Fibroblast of peridontal ligament (primary cell): ENCODE measurements around the gene RAB20.
"Not testable (repeated sequence)": the region's sequence is repeated elsewhere in the genome, so short reads cannot be mapped to it uniquely, and the experiment has no call there.

Experiments
- DNase-seq: peaks from one replicate; pipeline ENCODE4 v3.0.0-alpha.2; 2010; ENCODE audit errors: extremely low read depth

RAB20 gene

DNA sequence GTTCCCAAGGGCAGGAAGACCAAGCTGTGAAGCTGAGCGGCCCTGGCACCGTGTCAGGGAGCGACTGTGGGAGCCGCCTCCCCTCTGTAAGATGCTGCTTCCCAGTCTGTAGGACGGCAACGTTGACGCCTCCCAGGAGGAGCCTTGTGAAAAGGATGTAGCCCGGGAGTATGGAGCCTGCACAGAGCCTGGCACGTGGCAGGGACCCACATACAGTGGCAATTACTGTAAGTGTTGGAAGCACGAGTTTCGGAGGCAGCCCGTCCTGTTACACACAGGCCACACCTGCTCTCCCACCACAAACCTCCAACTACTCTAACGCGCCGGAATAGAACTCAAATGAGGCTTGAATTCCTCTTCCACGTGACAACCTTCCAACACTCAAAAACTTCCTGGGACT lies 6.6 kb downstream of the RAB20 start:
- no peak for DNase-seq

DNA sequence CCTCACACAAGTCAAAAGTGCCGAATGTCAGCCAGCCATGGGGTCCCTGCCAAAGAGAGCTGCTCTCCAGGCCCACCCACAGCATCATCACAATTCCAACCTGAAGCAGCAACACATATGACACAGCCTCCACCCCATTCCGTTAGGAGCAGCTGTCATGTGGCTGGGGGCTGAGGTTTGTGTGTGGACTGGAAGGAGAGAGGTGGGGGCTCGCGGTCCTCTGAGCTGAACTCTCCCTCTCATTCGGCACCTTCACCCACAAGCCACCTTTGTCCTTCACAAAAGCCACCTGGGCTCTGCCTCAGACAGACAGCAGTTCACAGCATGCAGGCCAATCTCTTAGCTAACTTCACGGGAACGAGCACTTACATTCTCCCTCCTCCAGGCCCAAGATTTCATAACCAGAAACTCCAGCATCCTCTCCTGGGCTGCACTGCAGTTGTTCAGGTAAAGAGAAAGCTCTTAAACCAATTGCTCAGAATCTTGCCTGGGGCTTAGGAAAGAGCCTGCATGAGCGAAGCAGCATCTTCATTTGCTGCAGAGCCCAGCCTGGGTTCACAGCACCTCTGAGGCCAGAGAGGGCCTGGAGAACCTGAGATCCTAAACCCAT lies 7.2 kb downstream of the RAB20 start:
- no peak for DNase-seq

DNA sequence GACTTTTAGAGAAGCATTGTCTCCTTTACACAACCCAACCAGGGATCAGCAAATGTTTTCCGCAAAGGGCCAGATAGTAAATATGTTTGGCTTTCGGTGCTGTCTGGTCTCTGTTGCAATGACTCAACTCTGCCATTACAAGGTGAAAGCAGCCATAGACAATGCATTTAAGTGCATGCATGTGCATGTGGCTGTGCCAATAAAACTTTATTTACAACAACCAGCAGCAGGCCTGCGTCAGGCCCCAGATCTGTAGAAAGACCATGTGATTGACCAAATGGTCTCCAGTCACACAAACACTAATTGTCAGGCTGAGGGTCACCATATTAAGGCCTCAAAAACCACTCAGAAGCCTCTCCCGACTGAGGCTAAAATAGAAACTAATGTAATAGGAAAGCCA lies 8.1 kb downstream of the RAB20 start:
- no peak for DNase-seq

DNA sequence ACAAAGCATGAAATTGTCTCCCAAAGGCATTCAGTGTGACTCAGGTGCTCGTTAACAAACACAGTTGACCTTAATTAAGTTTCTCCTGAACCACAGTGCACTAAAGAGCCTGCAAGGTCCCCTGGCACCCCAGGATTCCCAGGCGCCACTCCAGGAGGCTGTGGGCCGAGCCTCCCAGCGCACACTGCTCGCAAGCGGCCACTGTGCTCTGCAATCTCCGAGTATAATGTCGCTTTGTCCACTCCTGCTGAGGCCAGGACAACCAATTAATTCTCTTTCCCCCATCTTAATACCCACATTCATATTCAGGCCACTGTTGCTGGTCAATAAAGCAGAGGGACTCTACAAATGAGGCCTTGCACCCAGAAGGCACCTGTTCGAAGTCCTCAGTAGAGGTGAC lies 8.8 kb downstream of the RAB20 start:
- no peak for DNase-seq

DNA sequence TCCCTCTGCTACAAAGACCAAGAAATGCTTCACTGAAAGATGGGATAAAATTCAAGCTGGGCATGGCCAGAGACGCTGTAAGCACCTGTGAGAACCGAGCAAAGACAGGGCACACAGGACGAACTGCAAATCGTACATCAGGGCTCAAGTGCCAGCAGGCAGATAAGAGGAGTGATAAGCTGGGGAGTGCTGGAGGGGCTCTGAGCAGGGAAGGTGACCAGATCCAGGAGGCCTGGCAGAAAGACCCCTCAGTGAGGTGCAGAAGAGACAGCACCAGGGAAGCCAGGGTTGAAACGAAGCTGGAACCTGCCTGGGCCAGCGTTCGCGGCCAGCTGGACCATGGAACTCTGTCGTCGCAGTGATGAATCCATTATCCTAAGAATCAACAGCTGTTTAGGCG lies 10.2 kb downstream of the RAB20 start:
- no peak for DNase-seq

DNA sequence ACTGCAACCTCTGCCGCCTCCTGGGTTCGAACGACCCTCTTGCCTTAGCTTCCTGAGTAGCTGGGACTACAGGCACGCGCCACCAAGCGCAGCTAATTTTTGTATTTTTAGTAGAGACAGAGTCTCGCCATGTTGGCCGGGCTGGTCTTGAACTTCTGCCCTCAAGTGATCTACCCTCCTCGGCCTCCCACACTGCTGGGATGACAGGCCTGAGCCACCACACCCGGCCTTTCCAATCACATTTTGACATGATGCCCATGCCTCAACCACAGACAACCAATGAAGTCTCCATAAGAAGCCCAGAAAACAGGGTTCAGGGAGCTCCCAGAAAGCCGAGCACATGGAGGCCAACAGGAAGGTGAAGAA lies 11.7 kb downstream of the RAB20 start:
- no peak for DNase-seq

DNA sequence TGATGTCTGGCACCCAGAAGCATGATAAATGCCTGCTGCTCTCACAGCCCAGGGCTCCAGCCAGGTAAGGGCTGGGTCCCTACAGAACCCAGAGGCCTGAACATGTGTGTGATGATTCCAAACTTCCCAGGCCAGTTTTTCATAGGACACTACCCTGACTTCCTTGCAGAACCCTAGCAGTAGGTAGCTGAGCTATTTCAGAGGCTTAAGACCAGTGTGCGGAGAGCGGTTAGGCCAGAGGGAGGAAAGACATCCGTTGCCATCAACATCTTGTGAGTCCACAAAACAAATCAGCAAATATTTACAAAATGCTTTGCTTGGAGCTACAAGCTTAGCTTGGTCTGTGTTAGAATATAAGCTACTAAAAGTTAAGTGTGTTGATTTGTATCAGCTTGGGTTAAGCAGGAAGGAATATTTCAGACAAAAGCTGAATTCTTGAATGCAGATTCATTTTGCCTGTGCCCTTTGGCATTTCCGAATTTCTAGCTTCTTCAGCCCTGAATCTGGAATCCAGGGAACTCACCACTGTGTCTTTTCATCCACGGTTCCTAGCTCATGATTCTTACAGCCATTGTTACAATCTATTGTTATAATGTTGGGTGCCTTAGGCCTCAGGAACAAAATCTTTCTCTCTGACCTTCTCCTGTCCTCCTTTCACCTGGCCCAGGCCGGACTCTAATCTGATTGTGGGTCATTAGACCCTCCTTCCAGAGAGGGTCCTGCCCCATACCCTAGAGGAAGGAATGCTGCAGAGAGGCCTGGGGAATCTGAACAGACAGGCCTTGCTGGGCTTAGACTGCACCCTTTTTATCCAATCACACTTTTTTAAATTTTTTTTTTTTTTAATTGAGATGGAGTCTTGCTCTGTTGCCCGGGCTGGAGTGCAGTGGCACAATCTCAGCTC lies 12.4 kb downstream of the RAB20 start:
- no peak for DNase-seq

DNA sequence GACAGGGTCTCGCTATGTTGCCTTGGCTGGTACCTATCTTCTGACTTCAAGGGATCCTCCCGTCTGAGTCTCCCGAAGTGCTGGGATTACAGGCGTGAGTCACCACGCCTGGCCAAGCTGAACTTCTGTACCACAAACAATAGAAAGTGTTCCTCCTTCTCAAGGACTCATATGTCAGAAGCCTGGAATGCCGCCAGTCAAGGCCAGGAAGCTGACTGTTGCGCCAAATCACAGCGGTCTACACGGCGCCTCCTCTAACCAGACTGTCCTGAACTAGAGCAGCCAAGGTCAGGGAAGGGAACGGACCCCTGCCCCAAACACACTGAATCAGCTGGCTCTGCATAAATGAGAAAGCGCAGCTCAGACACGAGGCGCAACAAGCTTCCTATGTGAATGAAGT lies 14.6 kb downstream of the RAB20 start:
- DNase-seq = peak; percentile 65

DNA sequence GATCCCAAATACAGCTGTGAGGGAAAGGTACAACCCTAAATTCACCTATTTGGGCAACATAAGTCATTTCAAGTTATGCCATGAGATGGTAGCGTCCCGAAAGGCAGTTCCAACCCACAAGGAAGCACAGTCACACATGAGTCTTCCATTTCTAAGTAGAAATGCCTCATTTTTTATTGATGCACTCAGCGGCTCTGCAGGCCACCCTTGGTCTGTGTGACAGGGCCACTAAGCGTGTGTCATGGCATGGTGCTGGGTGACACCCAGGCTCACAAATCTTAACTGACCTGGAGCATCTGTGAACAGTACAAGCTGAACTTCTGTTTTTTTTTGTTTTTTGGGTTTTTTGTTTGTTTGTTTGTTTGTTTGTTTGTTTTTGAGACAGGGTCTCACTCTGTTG lies 15.1 kb downstream of the RAB20 start:
- DNase-seq = no peak

DNA sequence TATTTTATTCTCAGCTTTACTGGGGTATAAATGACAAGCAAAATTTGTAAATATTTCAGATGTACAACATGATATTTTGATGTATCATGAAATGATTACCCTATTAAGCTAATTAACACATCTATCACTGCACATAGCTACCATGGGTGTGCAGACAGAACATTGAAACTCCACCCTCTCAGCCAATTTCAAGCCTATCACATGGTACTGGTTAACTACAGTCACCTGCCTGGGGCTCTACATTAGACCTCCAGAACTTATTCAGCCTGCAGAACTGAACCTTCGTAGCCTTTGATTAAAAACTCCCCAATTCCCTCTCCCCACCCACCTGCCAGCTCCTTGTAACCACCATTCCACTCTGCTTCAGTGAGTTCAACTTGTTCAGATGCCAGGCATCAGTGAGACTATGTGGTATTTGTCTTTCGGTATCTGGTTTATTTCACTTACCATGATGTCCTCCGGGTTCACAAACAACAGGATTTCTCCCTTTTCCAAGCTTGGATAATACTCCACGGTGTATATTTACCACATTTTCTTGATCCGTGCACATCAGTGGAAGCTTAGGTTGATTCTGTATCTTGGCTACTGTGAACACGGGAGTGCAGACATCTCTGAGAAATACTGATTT lies 19.2 kb downstream of the RAB20 start:
- DNase-seq = no peak

DNA sequence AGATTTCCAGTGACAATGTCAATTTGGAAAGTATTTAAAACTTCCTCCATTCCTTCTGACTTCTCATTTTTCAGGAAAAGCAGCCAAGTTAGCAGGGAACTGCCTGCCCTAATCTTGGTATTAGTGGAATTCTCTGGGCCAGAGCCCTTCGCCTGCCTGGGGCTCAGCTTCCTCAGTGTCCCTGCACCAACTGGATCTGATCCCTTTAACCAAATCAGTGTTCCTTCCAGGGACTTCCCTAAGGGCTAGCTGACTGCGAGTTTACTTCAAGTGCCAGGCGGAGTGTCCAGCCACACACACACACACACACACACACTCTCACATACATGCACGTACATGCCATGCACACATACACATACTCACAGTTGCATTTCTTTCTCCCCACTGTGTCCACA lies 20.0 kb downstream of the RAB20 start:
- peak; percentile 51 for DNase-seq

DNA sequence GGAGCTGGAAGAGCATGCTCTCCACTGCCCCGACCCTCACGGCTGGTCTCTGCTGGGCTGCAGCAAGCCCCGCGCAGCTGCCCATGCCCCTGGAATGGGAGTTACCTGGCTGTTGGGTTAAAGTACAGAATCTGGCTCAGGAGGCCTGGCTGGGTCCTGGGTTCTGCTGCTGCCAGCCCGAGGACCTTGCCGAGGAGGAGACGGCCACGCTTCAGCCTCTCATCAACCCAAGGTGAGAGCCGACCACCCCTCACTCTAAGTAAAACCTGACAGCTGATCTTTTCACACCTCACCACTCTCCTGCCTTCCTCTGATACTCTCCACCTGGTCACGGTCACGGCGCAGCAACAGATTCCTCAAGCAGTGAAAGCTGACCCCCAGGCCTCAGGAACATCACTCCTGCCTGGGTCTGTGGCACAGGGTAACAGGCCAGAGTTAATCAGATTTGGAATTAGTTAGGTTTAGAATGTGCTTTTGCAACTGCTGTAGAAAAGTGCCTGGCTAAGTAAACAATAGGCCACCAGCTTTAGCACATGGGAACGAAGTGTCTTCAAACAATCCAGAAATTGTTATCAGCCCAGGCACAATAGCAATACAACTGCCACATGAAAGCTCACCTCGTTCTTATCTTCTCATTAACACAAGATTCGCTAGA lies 20.5 kb downstream of the RAB20 start:
- DNase-seq = no peak

DNA sequence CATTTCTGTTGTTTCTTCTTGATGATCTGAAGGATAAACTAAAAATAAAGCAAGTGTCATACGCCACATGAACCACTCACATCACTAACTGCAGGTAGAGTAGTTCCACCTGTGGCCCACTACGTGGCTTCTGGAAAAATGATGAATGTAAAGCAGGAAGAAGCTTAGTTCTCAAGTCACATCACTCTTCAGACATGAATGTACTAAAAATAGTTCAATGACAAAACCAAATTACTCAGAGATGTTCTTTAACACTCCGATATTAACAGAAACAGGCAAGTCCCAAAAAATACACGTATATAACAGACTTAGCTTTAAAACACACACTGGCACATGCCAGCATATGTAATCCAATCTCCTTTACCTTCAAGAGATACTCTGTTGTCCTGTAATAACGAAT lies 21.6 kb downstream of the RAB20 start:
- no peak for DNase-seq

DNA sequence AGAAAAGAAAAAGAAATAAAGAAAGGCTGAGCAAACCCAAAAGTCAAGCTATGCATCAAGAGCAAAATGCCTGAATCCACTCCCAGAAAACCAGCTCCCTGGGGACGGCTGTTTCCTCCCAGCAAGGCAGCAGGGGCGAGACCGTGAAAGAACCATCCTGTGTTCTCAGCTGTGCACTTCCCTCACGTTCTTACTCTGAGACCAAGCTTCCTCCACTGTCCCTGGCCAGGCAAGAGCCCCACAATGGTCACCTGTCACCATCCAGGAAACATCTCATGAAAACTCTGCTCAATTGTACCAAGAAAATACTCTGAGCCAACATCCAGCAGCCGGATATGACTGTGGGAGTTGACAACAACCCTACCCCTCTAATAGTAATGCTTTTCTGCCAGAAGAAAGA lies 22.9 kb downstream of the RAB20 start:
- peak; percentile 58 for DNase-seq

DNA sequence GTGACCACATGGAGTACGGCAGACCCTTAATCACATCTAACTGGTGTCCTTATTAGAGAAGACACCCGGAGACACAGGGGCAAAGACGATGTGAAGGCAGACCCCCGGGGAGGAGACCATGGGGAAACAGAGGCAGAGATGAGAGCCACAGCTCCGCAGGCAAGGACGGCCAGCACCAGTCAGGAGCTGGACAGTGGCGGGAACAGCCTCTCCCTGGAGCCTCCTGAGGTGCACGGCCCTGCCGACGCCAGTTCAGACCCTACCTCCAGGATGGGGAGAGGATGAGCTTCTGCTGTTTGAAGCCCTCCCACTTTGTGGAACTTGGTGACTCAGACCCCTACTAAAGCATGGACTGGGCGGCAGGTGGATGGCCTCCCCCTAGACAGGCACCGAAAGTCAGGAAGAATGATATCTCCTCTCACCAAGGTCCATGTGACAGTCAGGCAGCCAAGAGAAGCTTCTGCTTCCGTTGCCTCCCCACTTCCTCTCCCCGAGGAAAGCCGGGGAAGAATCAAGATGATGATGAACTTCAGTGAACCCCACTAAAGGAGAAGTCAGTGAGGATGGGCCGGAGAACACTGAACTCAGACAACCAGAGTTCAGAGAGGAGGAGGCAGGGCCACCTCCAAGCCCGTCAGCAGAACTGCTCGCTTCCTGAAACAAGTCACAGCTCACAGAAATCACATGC lies 25.4 kb downstream of the RAB20 start:
- DNase-seq = no peak

DNA sequence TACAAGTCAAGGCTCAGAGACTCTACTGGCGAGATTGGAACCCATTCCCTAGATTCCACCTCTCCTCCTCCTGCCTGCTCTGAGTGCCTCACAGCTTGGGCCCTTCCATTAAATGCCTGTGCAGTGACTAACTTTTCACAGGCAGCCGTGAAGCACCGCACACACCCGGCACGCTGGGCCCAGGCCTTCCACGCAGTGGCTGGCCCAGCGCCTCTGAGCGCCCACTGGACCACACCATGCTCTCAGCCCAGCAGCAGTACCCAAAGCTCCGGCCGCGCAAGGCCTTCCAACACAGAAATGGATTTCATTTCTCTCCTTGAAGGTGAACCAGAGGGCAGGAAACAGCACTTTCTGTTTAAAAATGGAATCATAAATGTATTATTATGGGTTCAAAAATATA lies 26.0 kb downstream of the RAB20 start:
- no peak for DNase-seq

DNA sequence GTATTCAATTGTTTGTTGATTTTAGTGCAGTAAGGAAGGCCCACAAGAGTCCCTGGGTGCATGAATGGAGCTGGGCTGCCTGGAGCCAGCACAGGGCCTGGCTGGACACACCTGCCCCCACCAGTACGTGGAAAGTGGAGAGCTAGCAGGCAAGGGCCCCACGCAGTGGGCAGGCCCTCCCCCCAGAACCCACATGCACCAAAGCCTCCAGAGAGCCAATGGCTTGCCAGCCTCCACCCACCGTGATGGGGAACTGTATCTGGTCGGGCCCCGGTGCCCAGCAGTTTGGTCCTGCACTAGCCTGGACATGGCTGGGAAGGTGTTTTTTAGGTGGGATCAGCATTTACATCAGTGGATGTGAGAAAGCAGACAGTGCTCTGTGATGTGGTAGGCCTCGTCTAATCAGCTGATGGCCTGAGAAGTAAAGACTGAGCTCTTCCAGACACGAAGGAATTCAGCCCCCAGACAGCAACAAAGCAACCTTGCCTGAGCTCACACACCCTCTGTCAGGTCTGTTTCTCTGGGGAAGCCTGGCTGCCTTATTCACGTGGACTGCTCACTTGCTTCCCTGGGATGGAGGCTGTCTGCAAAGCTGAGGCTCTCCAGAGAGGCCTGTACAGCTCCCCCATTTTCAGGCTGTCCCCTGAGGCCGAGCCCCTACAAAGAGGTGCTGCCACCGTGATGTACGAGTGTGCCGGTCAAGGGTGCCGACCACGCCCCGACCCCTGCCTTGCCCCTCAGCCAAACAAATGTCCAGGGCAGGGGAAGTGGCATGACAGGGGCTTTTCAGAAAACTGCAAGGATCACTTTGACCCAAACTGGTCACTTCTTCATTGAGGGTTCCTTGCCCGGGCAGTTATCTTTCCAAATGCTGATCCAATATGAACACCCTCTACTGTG lies 27.5 kb downstream of the RAB20 start:
- DNase-seq = no peak

DNA sequence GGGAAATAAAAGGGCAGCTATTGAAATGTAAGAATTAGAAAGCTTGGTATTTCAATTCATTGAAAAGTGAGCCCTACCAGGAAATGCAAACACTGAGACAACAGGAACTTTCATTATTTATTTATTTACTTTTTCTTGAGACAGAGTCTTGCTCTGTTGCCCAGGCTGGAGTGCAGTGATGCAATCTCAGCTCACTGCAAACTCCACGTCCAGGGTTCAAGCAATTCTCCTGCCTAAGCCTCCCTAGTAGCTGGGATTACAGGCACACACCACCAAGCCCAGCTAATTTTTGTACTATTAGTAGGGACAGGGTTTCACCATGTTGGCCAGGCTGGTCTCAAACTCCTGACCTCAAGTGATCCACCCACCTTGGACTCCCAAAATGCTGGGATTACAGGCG lies 29.3 kb downstream of the RAB20 start:
- DNase-seq = not testable (repeated sequence)

DNA sequence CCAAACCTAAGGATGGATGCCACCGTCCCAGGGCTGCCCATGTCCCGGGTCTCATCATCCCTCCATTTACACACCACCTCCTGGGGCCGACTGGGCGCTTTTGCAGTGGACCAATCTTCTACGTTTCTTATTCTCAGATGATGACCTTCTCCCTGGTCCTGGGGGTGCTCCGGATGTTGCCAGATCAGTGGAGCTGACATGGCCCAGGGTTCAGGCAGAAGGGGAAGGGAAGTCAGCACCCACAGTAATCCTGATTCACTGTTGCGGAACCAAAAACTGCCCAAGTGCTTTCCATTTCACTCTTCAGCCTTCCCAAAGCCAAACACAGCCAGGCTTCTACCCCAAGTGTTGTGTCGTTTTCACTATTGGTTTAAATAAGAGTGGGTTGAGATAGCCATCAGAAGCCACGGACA lies 29.8 kb downstream of the RAB20 start:
- no peak for DNase-seq

DNA sequence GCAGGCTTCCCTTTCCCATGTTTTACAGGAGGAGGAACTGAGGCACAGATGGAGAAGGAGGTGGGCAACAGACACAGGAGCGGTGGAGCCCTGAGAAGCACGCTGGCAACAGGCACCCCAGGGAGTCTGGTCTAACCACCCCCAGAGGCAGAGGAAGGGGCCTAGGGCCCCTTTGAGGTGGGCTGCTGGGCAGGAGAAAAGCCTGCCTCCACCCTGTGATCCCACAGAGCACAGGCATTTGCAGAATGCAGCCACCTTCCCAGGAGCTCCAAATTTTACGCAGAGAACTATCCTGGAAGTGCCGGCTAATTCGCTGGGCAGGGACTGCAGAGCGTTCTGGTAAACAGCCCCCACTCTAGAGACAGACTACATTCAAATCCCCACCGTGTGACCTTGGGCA lies 30.4 kb downstream of the RAB20 start:
- no peak for DNase-seq
